GM18511 (cell line): ENCODE data around the gene ABO.
"Not testable (repeated sequence)": the region's sequence is repeated elsewhere in the genome, so short reads cannot be mapped to it uniquely, and the experiment has no call there.

Experiments
- ATAC-seq: cut with Tn5 transposase; IDR thresholded peaks from one replicate; pipeline ENCODE4 v1.9.1; 2021; ENCODE audit warnings: mild to moderate bottlenecking, moderate library complexity; ENCODE audit not compliant: unreplicated experiment

Gene ABO

DNA sequence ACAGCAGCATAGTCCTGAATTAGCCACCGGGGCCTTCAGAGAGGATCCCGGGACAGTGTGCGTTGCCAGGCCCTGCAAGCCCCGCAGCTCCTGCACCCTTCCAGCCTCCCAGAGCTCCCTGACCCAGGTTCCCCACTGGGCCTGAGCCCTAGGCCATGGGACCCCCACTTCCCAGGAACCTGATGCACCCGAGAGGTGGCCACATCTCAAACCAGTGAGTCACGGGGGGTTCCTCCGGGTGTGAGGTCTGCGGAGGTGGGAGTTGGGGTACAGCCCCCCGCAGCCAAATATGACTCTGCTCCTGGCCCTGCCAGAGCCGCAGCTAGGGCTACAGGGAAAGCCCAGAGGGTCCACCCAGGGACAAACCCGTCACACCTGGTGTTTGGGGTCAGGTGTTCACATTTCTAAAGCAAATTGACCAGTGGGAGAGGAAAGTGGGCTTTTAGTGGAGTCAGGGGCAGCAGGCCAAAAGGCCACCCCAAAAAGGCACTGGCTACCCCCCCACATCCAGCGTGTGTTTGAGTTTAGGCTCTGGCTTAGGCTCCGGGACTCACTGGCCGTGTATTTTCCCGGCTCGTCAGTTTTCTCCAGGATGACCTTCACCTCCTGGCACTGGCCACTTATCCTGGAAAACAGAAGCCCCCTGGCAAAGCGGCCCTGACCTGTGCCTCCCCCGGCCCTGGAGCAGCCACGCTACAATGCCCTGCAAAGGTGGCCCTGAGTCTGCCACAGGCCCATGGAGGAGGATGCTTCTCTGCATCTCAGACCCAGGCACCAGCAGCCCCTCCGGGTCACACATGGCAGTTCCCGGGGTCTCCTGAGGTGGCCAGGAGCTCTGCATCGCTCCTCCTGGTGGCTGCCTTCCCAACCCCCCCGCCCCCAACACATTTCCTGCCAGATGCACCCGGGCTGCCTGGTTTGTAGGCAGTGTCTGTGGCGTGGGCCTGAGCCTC lies 48.5 kb downstream of the ABO start:
- no peak for ATAC-seq

DNA sequence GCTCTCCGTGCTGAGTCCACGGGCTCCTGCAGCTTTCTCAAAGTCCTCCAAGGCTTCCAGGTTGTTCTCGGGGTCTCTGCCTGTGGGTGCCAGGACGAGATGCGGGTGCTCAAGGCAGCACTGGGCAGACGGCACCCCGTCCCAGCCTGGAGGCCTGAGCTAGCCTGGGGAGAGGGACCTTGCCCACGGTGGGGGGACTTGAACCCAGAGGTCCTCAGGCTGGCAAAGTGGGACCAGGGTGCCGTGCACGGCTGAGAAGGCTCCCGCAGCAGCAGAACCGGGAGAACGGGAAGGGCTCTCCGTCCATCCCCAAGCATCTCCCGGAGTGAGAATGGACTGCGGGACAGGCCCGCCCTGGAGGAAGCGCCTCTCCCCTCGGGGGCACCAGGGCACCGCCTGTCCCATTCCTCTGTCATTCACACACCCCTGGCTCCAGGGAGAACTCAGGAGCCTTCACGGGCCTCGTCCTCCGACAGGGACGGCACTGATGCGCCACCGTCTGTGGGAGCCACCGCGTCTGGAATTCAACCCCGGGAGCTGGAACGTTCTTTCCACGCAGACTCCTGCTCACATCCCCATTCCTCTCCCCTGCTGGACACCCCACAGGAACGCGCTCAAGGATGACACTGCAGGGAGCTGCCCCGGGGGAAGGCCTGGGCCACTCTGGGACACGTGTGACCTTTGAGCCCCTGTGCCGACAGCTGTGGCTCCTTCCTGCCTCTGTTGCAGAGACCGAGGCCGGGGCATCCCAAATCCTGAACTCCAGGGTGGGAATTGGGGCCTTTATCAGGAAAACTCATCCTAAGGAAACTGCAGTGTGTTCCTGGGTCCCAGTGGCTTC lies 49.6 kb downstream of the ABO start:
- no peak for ATAC-seq

GRCh38 chr9:133224762-133225161 lies 50.2 kb downstream of the ABO start:
- ATAC-seq = no peak

DNA sequence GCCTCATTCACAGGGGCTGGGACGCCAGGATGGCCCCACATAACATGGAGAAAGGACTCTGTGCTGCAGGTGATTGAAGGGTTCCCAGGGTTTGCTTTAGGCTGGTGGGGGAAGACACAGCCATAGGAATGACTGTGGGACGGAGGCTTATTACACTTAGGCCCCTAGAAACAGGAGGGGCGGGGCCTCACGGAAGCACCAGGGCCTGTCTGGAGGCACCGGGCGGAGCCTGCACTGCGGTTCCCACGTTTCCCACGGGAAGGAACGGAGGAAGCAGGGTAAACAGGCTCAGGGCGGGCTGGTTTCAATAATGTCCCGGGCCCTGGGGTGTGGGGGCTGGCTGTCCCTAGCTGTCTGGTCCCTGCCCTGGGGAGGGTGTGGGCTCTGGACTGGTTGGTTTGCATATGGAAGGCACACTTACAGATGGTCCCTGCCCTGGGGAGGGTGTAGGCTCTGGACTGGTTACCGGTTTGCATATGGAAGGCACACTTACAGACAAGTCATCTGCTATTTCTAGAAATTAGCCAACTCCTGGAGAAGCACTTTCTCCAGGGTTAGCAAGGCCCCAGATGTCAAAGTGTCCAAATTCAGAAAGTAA lies 51.7 kb downstream of the ABO start:
- not testable (repeated sequence) for ATAC-seq

DNA sequence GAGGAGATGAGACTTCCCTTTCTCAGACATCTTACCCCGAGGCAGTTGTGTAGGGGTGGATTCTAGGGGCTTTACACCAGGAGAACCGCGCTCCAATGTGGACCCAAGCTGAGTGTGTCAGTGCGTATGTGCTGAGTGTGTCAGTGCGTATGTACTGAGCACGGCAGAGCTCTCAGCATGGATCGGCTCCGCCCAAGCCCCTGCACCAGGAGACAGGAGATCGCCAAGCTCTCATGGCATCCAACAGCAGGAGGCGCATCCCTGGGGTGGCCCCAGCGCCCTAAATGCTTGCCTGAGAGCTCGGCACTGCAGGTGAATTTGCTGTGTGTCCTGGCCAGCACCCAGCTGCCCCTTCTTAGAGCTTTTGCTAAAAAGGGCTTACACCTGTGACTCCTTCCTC lies 53.0 kb downstream of the ABO start:
- ATAC-seq = not testable (repeated sequence)

DNA sequence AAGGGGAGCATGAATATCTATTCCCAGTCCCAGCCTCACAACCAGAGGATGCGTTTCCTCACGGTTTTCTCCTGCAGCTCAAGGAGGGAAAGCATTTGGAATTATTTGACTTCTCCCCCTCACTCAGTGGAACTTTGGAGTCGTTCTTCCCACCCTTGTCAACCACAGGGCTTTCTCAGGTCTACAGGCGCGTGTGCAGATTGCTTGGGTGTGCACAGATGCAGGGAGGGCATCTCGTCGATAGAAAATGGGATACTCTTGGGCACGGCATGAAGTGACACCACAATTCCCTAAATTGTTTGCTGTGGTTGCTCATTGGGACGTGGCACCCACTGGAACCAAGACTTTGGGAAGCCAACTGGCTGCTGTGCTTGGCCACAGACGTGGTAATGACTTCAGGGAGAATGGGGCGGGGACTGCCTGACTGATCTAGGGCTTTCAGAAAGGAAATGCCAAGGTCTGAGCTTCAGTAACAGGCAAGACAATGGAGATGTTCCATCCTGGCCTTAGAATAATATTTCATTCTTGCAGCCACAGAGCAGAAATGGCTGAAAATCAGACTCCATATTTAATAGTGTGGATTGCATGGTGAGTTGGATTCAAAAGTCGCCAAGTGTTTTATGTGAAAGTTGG lies 53.7 kb downstream of the ABO start:
- no peak for ATAC-seq

DNA sequence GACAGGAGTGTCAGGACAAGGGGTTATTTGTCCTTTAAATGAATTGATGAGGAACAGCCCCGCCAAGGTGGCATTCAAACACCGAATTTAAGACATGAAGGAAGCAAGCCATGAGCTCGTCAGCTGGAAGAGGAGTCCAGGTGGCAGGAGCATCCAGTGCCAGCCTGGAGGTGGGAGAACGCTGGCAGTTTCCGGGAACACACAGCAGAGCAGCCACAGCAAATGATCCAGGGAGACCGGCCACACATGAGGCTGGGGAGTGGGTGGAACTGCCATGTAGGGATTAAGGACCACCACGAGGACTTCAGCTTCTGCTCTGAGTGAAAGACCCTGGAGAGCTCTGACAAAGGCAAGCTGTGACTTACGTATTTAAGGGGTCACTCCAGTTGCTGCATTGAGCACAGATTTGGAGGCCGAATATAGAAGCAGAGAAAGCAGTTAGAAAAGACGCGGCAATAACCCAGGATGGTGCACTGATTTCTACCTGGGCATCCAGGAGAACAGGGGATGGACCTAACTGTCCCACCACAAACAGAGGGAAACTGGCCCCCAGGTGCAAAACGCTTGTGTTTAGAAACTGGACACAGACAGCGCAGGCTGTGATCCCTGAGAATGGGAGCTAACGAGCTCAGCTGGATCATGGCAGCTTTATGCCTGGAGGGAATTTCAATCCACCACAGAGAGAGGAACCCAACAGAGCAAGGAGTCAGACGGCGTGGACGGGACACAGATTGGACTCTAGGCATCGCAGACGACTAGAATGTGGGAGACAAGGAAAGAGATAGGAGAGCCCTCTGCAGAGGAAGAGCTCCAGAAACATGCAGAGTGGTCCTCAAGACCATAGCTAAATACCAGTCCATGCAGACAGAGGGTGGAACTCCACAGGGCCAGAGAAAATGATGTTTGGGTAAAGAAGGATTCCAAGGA lies 56.7 kb downstream of the ABO start:
- not testable (repeated sequence) for ATAC-seq

DNA sequence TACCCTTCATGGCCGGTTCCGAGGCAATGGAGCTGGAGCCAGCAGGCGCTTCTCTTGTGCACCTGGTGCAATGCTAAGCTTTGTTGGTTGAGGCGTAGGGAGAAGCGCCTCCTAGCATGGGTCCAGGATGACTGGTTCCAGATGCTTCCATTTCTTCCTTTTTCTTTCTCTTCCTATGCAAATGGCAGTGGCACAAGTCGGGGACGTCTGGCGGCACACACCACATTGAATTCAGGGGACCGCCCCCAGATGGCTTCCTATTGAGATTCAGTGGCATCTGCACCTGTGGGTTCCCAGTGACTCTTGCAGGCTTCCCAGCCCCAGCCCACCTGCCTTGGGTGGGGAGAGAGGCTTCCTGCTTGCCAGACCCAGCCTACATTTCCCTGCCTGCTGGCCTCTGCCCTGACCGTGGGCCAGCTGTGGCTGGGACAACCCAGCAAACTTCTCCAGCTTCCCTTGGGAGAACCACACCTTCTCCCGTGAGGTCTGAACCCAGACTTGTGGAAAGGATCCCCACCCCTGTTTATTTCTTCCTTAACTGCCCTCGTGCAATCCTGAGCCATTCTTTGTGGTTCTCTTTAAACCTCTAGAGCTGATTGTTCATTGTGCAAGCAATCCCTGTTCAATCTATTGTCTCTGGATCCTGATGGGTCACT lies 57.5 kb downstream of the ABO start:
- ATAC-seq = not testable (repeated sequence)

DNA sequence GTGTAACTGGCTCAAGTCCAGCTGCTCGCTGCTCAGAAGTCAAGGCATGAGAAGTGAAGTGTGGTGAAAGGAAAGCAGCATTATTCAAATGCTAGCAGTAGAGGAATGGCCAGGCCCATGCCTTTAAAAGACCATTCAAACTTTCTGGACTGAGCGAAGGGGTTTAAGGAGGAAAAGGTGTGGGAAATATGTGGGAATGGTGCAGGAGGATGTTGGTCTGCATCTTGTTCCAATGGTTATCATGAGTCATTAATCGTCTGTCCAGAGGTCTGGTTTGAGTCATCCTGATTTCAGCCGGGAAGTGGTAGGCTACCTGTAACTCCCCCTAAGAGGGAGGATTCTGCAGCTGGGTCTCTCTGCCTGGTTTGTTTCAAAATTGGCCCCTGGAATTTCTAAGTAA lies 60.7 kb downstream of the ABO start:
- ATAC-seq = not testable (repeated sequence)

DNA sequence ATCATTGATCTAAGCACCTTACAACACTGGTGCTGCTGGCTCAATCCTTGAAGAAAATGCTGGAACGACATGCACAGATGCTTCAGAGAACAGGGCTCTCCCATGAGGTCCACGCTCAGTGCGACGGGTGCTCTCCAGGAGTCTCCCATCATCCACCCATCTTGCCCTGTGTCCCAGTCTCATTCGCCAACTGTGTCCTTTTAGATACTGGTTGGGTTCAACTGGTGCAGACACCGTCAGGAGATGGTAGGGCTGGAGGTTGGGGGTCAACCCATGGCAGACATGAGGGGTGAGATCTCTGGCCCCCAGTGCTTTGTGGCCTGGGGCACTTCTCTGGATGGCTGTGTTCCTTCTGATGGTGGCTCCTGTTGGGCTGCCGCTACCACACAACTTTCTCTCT lies 64.4 kb downstream of the ABO start:
- no peak for ATAC-seq

GRCh38 chr9:133210202-133210532 lies 64.8 kb downstream of the ABO start:
- ATAC-seq = no peak

DNA sequence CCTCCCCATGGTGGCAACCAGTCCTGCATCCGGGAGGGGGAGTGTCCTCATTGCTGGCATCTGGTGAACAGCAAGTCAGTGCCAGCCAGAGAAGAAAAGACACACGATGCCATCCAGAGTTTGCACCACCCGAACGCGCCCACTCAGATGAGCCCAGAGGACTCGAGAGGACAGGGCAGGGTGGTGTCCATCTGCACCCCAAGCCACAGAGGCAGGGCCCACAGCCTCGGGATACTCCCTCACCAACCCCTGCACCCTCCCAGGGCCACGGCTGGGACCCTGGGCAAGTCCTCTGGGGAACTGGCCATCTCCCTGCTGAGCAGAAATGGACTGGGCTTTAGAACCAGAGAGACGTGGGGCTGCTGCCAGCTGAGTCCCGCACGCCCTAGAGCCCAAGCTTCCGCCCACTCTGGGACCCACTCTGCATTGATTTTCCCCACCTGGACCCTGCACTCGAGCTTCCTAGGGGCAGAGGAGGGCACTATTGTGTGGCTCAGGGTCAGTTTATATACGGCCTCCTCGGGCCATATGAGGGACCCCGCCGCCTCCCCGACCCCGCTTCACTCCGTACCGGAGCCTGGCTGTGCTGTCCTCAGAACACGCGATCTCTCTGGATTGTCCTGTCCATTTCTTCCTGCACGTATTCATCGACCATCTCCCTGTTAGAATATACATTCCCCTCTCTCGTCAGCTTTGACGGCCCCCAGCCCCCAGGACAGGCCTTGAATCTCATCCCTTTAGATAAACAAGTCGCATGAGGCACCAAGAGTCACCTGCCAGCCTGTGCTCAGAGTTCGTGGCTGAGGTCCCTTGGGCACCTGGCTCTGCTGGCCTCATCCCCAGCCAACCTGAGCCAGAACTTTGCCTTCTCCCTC lies 65.4 kb downstream of the ABO start:
- ATAC-seq = not testable (repeated sequence)

GRCh38 chr9:133208880-133209300 lies 66.1 kb downstream of the ABO start, which contains the start of gene OBP2B:
Gene OBP2B, minus strand, starts transcription at chr9:133209250. Its CDS starts 51 bp downstream, at chr9:133209199.
- not testable (repeated sequence) for ATAC-seq

GRCh38 chr9:133208171-133208879 lies 66.7 kb downstream of the ABO start:
- ATAC-seq = not testable (repeated sequence)

- ATAC-seq = no peak
Observed at GRCh38 chr9:133207540-133208170, 67.3 kb downstream of the ABO start.

- no peak for ATAC-seq
Observed at GRCh38 chr9:133207021-133207531, 67.9 kb downstream of the ABO start.
